ENCODE measurements around the gene CSKMT. TPM values are rescaled to one million over a fixed set of nuclear protein-coding genes. Genes with fewer than 3 reads are reported as not detected.
A peak's percentile ranks its signal among the peaks of the same experiment; 100 is the strongest.

CSKMT gene
- total and polyA plus RNA-seq, 10 of the 15 experiments (the other 5 are each of a cell fraction or from before 2014, with no cell fraction given): 7.0 to 213 (median 21.6) TPM

DNA sequence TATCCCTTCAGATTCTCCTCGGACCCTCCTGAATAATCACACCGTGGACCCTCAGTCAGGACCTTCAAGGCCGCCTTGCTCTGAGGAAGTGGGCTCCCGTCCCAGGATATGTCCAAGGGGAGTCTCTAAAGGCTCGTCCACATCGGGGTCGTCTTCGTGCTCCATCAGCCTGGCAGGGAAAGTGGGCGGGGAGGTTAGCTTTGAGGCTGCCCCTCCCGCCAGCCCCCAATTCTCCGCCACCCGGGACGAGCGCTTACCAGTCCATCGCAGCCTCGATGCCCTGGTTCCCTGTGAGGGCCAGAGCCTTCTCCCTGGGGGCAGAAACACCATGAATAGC is 13.3 kb downstream of the CSKMT start (continued):
- TF ChIP-seq, protein P1, sequence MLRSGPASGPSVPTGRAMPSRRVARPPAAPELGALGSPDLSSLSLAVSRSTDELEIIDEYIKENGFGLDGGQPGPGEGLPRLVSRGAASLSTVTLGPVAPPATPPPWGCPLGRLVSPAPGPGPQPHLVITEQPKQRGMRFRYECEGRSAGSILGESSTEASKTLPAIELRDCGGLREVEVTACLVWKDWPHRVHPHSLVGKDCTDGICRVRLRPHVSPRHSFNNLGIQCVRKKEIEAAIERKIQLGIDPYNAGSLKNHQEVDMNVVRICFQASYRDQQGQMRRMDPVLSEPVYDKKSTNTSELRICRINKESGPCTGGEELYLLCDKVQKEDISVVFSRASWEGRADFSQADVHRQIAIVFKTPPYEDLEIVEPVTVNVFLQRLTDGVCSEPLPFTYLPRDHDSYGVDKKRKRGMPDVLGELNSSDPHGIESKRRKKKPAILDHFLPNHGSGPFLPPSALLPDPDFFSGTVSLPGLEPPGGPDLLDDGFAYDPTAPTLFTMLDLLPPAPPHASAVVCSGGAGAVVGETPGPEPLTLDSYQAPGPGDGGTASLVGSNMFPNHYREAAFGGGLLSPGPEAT (IDR thresholded peaks at IDR 0.05; ENCODE audit: low read depth): no peak
- TF ChIP-seq TCF3 (IDR thresholded peaks at IDR 0.05; ENCODE audit: borderline replicate concordance, insufficient read depth, low read depth, low read length): no peak
- TF ChIP-seq BHLHE40 (IDR thresholded peaks at IDR 0.05; ENCODE audit: borderline replicate concordance in 1 of 2, low read depth in 2 of 2, low read length in 1 of 2): no peak
- TF ChIP-seq MYB (IDR thresholded peaks at IDR 0.05; ENCODE audit: borderline replicate concordance, low read depth, low read length): no peak

DNA sequence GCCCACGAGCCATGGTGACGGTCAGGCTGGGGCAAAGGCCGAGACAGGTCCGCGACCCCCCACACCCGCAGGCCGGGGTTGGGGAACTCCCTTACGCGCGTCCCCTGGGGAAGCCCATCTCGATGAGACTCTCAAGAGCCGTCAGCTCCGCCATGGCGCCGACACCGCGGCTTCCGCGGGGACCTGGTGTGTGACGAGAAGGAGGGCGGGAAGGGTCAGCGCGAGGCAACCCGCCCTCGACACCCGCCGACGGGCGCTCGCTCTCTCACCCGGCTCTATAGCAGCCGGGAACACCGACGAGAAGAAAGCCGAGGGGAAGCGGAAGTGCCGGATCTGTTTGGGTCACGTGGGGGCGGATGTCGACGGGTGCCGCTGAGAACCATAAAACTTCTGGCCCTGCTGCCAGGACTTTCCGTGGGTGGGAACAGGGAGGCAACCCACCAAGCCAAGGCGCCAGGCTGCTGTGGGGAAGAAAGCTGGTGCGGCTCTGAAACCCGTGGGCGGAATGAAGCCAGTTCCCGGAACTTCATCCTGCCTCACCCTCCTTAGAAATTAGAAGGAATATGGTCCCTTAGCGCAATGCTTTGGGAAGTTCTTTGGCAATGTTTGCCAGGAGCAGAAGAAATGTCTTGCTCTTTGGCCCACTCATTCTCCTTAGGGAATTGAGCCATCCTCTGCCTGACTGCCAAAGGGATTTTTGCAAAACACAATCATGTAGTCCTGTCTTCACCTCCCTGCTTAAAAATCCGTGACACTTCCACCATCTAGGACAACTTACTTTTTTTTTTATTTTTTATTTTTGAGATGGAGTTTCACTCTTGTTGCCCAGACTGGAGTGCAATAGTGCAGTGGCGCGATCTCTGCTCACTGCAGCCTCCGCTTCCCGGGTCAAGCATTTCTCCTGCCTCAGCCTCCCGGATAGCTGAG is 13.9 kb downstream of the CSKMT start, which contains the start of gene UBXN1:
Gene UBXN1, minus strand, starts transcription at position 304 of the 927 bp plus-strand sequence. Its CDS starts 150 bp downstream, at position 154.
- H2AFZ ChIP-seq (ENCODE audit: control insufficient read depth, low read depth, low read length): peak within 1 kb of the TSS; percentile 78
- TF ChIP-seq TCF12 (IDR thresholded peaks at IDR 0.05; ENCODE audit: low read depth, low read length): peak; percentile 52; the same call in 1 of the 2 replicates
- TF ChIP-seq ASH2L (IDR thresholded peaks at IDR 0.05; ENCODE audit: borderline replicate concordance, low read depth): 0 out of 2 replicates have a peak, but pooled peaks have one; percentile 68
- no peak for TF ChIP-seq SREBF1 (IDR thresholded peaks at IDR 0.05; ENCODE audit: low read length)
- no peak for TF ChIP-seq NFXL1 (IDR thresholded peaks at IDR 0.05; ENCODE audit: borderline replicate concordance)
- no peak for TF ChIP-seq TBL1XR1 (IDR thresholded peaks at IDR 0.05; ENCODE audit: low read depth, low read length)
- no peak for TF ChIP-seq SUPT20H (IDR thresholded peaks at IDR 0.05; ENCODE audit: borderline replicate concordance, control insufficient read depth, low read depth, low read length)
- TF ChIP-seq KLF5 (IDR thresholded peaks at IDR 0.05; ENCODE audit: partially characterized antibody): peak; percentile 80
- TF ChIP-seq RELA (IDR thresholded peaks at IDR 0.05; ENCODE audit: borderline replicate concordance, partially characterized antibody): peak; percentile 71
- TF ChIP-seq ATF2 (IDR thresholded peaks at IDR 0.05; ENCODE audit: low read length): no peak

More for the DNA sequence above, 13.9 kb downstream of the CSKMT start, which contains the start of gene UBXN1:
- in situ Hi-C loops (cut with MboI) (no loop called here), intact Hi-C loops (cut with micrococcal nuclease; ENCODE audit: unreplicated experiment) (no loop called here)
- H3K4me2 ChIP-seq (ENCODE audit: control insufficient read depth, insufficient read depth): peak within 1 kb of the TSS; percentile 77
- no peaks in the 10 kb centered on the region for H3K27me3 ChIP-seq (replicated peaks in 1 of 2; ENCODE audit: control insufficient read depth in 2 of 2, insufficient read depth in 2 of 2, low read length in 1 of 2)
- H3K4me3 ChIP-seq: peak within 1 kb of the TSS; percentile 89
- peaks cover 0 to 10% of the 10 kb centered on the region in 2 experiments; a peak in 1 of 4 replicates for H3K36me3 ChIP-seq (ENCODE audit: control insufficient read depth in 2 of 2, insufficient read depth in 2 of 2, low read length in 1 of 2)
- peak; percentile 90 for ATAC-seq
- H3K9ac ChIP-seq (ENCODE audit: control insufficient read depth, insufficient read depth, low read length): peak within 1 kb of the TSS; percentile 94
- no peak for DNase-seq (ENCODE audit: low read depth, low spot score)
- peak within 1 kb of the TSS; percentile 94 for H3K27ac ChIP-seq (ENCODE audit: control insufficient read depth, insufficient read depth)
- H4K20me1 ChIP-seq (ENCODE audit: control insufficient read depth, insufficient read depth): no peaks in the 10 kb centered on the region; the same call in 1 of the 2 replicates
- H3K79me2 ChIP-seq (ENCODE audit: control insufficient read depth, insufficient read depth, low read length): peaks cover 20% of the 10 kb centered on the region
- 9% methylated on average over 54 of the region's 55 CpGs for WGBS (ENCODE audit: insufficient coverage, insufficient replicate concordance, low lambda C conversion rate, missing lambda C conversion rate)
- ChIA-PET SMC1A (ENCODE audit: uncharacterized antibody, unreplicated experiment) (interaction anchor here (1.0 to 1.6 kb wide), 2 partner anchors 13 to 79 kb away, joined by 3 read pairs; no protein-coding TSS in a partner anchor), CTCF (interaction anchor here (1.0 to 2.9 kb wide), 6 partner anchors 11 to 284 kb away, joined by 3 to 24 read pairs (median 6); no protein-coding TSS in a partner anchor), RAD21 (ENCODE audit: unreplicated experiment) (interaction anchor here (0.6 to 1.9 kb wide), 5 partner anchors 14 to 254 kb away, joined by 3 to 8 read pairs (median 4); partner anchors contain the start of genes C11orf98, CSKMT and INTS5), POLR2A (interaction anchor here (0.6 to 9.7 kb wide), 9 partner anchors 9 to 175 kb away, joined by 3 to 83 read pairs (median 4); partner anchors contain the start of genes C11orf98, CSKMT, EEF1G and HNRNPUL2)
- FAIRE-seq: peak; percentile 84
- BruUV-seq (replicated peaks): TSS peak; percentile 88
- peaks cover 11% of the 10 kb centered on the region for H3K4me1 ChIP-seq (ENCODE audit: control insufficient read depth, insufficient read depth, low read length)
- H3K9me3 ChIP-seq (replicated peaks; ENCODE audit: control insufficient read depth, insufficient read depth, low read length): no peaks in the 10 kb centered on the region
